SK-N-SH (cell line): ENCODE data around the gene RGS7. TPM values are rescaled to one million over a fixed set of nuclear protein-coding genes. Genes with fewer than 3 reads are reported as not detected.

Experiments used
- CTCF ChIA-PET: fragments of 300-600, 350-600 bp; formaldehyde crosslinking; extraction: SDS; loops from one replicate; lab custom pipeline; 2021; lab: Yijun Ruan, JAX
- POLR2A ChIA-PET: fragments of 350-600 bp; sonication (Branson Sonifier 250); formaldehyde crosslinking; extraction: SDS; loops from one replicate; lab custom pipeline; 2020; ENCODE audit warnings: antibody characterized with exemption, inconsistent platforms; lab: Yijun Ruan, JAX
- DNase-seq: peaks from one replicate; pipeline ENCODE4 v3.0.0; 2012
- H2AFZ ChIP-seq: fragments of 200-600 bp; sonication (generic); 2 replicates; pipeline ENCODE4 v1.8.1; 2016; ENCODE audit warnings: antibody characterized with exemption, mild to moderate bottlenecking, low read depth
- H3F3A ChIP-seq: fragments of 200-600 bp; sonication (generic); replicated peaks from 2 replicates; pipeline ENCODE3; 2016; ENCODE audit warnings: antibody characterized with exemption, mild to moderate bottlenecking; ENCODE audit not compliant: insufficient read depth
- H3K27ac ChIP-seq, 2 experiments: fragments of 200-500 bp in 1 of 2; fragments of 200-600 bp in 1 of 2; sonication (Bioruptor generic) in 1 of 2; sonication (generic), shearing (Covaris generic) in 1 of 2; 2 replicates each; pipeline versions ENCODE4 v1.5.1 to v1.6.1; 2014 to 2016; ENCODE audit warnings: low read depth in 2 of 2, inconsistent platforms in 1 of 2, low read length in 1 of 2, mild to moderate bottlenecking in 1 of 2, mixed read lengths in 1 of 2
- H3K27me3 ChIP-seq: fragments of 200-600 bp; sonication (generic), shearing (Covaris generic); 2 replicates; pipeline ENCODE4 v1.6.1; 2016; ENCODE audit warnings: mixed run types; ENCODE audit not compliant: insufficient read depth
- H3K36me3 ChIP-seq, 2 experiments: fragments of 200-500 bp in 1 of 2; fragments of 200-600 bp in 1 of 2; sonication (Bioruptor generic) in 1 of 2; sonication (generic) in 1 of 2; replicated peaks in 1 of 2; 2 replicates each; pipeline versions ENCODE3 to v1.5.1; 2014 to 2016; ENCODE audit warnings: low read length in 1 of 2, mild to moderate bottlenecking in 1 of 2; ENCODE audit not compliant: insufficient read depth in 2 of 2, control insufficient read depth in 1 of 2
- H3K4me1 ChIP-seq, 2 experiments: fragments of 200-500 bp in 1 of 2; fragments of 200-600 bp in 1 of 2; sonication (Bioruptor generic) in 1 of 2; sonication (generic), shearing (Covaris generic) in 1 of 2; 2 replicates each; pipeline versions ENCODE4 v1.5.1 to v1.6.1; 2014 to 2016; ENCODE audit warnings: low read depth in 1 of 2, low read length in 1 of 2, mixed run types in 1 of 2; ENCODE audit not compliant: insufficient read depth in 2 of 2, control insufficient read depth in 1 of 2
- H3K4me2 ChIP-seq: fragments of 200-600 bp; sonication (generic), shearing (Covaris generic); 2 replicates; pipeline ENCODE4 v1.6.1; 2017; ENCODE audit warnings: mixed run types
- H3K4me3 ChIP-seq, 2 experiments: fragments of 200-500 bp in 1 of 2; fragments of 200-600 bp in 1 of 2; sonication (Bioruptor generic) in 1 of 2; sonication (generic), shearing (Covaris generic) in 1 of 2; 2 replicates each; pipeline versions ENCODE4 v1.5.1 to v1.8.1; 2014 to 2016; ENCODE audit warnings: low read depth in 2 of 2, inconsistent platforms in 1 of 2, low read length in 1 of 2, mild to moderate bottlenecking in 1 of 2, mixed read lengths in 1 of 2, moderate library complexity in 1 of 2
- H3K79me2 ChIP-seq: fragments of 200-600 bp; sonication (generic); 2 replicates; pipeline ENCODE4 v1.8.1; 2017; ENCODE audit warnings: mild to moderate bottlenecking; ENCODE audit not compliant: insufficient read depth
- H3K9ac ChIP-seq: fragments of 200-600 bp; sonication (generic); 2 replicates; pipeline ENCODE4 v1.6.1; 2017; ENCODE audit warnings: mixed run types
- H3K9me2 ChIP-seq: fragments of 200-600 bp; sonication (generic); 2 replicates; pipeline ENCODE4 v1.6.1; 2017; ENCODE audit warnings: mixed run types
- H3K9me3 ChIP-seq: fragments of 200-600 bp; sonication (generic); 2 replicates; pipeline ENCODE4 v1.6.1; 2017; ENCODE audit warnings: mixed run types, mild to moderate bottlenecking, moderate library complexity
- H4K20me1 ChIP-seq: fragments of 200-600 bp; sonication (generic); 2 replicates; pipeline ENCODE4 v1.6.1; 2017; ENCODE audit warnings: mild to moderate bottlenecking, mixed run types; ENCODE audit not compliant: insufficient read depth
- ELF1 ChIP-seq: IDR thresholded peaks from 2 replicates; pipeline ENCODE4 v1.4.0; 2012
- EP300 ChIP-seq, 2 experiments: IDR thresholded peaks; 2 replicates each; pipeline versions ENCODE4 v1.4.0 to v1.6.1; 2012; ENCODE audit warnings: borderline replicate concordance in 1 of 2, low read depth in 1 of 2, low read length in 1 of 2
- FOSL2 ChIP-seq: IDR thresholded peaks from 2 replicates; pipeline ENCODE4 v1.4.0; 2012; ENCODE audit warnings: low read depth, mild to moderate bottlenecking, moderate library complexity, borderline replicate concordance
- FOXM1 ChIP-seq: IDR thresholded peaks from 2 replicates; pipeline ENCODE4 v1.4.0; 2012; ENCODE audit warnings: low read depth, mild to moderate bottlenecking
- GABPA ChIP-seq: IDR thresholded peaks from 2 replicates; pipeline ENCODE4 v1.4.0; 2012; ENCODE audit warnings: low read depth, mild to moderate bottlenecking
- GATA2 ChIP-seq: sonication (generic); formaldehyde crosslinking; IDR thresholded peaks from 2 replicates; pipeline ENCODE4 v1.5.0; 2020; ENCODE audit warnings: mild to moderate bottlenecking, missing genetic modification reagents
- NRF1 ChIP-seq: IDR thresholded peaks from 2 replicates; pipeline ENCODE4 v1.6.1; 2012; ENCODE audit warnings: low read depth, mild to moderate bottlenecking, low read length
- RAD21 ChIP-seq: IDR thresholded peaks from 2 replicates; pipeline ENCODE4 v1.6.1; 2012; ENCODE audit warnings: mild to moderate bottlenecking, low read length
- RCOR1 ChIP-seq: fragments of 150-350 bp; IDR thresholded peaks from 2 replicates; pipeline ENCODE4 v1.6.1; 2017; ENCODE audit warnings: antibody characterized with exemption, low read length
- REST ChIP-seq: IDR thresholded peaks from 2 replicates; pipeline ENCODE4 v1.6.1; 2012; ENCODE audit warnings: mild to moderate bottlenecking, low read depth, low read length, moderate library complexity
- RXRA ChIP-seq: IDR thresholded peaks from 2 replicates; pipeline ENCODE4 v1.4.0; 2012; ENCODE audit warnings: low read depth, mild to moderate bottlenecking, borderline replicate concordance
- USF1 ChIP-seq: IDR thresholded peaks from 2 replicates; pipeline ENCODE4 v1.4.0; 2012; ENCODE audit warnings: low read depth, borderline replicate concordance
- YY1 ChIP-seq: IDR thresholded peaks from 2 replicates; pipeline ENCODE4 v1.4.0; 2012; ENCODE audit warnings: low read depth, mild to moderate bottlenecking
- WGBS: methylation state at CpG from one replicate; pipeline ENCODE4 v1.1.6; 2017; ENCODE audit warnings: low lambda C conversion rate; 5-methylcytosine and 5-hydroxymethylcytosine counted together
- polyA plus RNA-seq, 3 experiments: library from polyadenylated mRNA; depleted of rRNA; stranded (reverse); fragments of >200 nt; gene quantifications; 2 replicates each; pipeline ENCODE4 v1.2.3, GENCODE V29; 2012
- TF ChIP-seq, protein P1 (sequence below): fragments of 150-350 bp; IDR thresholded peaks from 2 replicates; pipeline ENCODE4 v1.6.1; 2016; ENCODE audit warnings: mild to moderate bottlenecking, low read depth, low read length
- TF ChIP-seq, protein P2 (sequence below): IDR thresholded peaks from 2 replicates; pipeline ENCODE4 v1.4.0; 2012; ENCODE audit warnings: low read depth, borderline replicate concordance

RGS7 gene
- polyA plus RNA-seq, 1 of the 3 experiments (the other 2 are of a cell fraction): 0.36 TPM

GRCh38 chr1:240843798-240844197, 513.2 kb downstream of the RGS7 start:
- Histone ChIP-seq H3K79me2 (no peaks in the 10 kb centered on the region), H4K20me1 (no peaks in the 10 kb centered on the region), H2AFZ (peak overlapping the region; percentile 14; the same call in 1 of the 2 replicates), H3K9me2 (no peaks in the 10 kb centered on the region), H3K9me3 (no peaks in the 10 kb centered on the region), H3K36me3 (no peaks in the 10 kb centered on the region), H3K27me3 (no peaks in the 10 kb centered on the region), H3F3A (no peaks in the 10 kb centered on the region), H3K27ac (no peak overlapping the region), H3K4me3 (no peak overlapping the region), H3K4me1 (no peaks in the 10 kb centered on the region; a peak in 2 of 4 replicates), H3K4me2 (0 out of 2 replicates have a peak overlapping the region, but pooled peaks have one; percentile 29), H3K9ac (no peak overlapping the region)
- CTCF ChIA-PET: interaction anchor here (1.4 kb wide), 1 partner anchor 12 kb away, joined by 3 read pairs; no protein-coding TSS in a partner anchor
- DNase-seq: no peak
- POLR2A ChIA-PET: no interaction called here
- no peak for TF ChIP-seq RXRA
- TF ChIP-seq, protein P1, sequence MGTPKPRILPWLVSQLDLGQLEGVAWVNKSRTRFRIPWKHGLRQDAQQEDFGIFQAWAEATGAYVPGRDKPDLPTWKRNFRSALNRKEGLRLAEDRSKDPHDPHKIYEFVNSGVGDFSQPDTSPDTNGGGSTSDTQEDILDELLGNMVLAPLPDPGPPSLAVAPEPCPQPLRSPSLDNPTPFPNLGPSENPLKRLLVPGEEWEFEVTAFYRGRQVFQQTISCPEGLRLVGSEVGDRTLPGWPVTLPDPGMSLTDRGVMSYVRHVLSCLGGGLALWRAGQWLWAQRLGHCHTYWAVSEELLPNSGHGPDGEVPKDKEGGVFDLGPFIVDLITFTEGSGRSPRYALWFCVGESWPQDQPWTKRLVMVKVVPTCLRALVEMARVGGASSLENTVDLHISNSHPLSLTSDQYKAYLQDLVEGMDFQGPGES: no peak
- TF ChIP-seq, protein P2, sequence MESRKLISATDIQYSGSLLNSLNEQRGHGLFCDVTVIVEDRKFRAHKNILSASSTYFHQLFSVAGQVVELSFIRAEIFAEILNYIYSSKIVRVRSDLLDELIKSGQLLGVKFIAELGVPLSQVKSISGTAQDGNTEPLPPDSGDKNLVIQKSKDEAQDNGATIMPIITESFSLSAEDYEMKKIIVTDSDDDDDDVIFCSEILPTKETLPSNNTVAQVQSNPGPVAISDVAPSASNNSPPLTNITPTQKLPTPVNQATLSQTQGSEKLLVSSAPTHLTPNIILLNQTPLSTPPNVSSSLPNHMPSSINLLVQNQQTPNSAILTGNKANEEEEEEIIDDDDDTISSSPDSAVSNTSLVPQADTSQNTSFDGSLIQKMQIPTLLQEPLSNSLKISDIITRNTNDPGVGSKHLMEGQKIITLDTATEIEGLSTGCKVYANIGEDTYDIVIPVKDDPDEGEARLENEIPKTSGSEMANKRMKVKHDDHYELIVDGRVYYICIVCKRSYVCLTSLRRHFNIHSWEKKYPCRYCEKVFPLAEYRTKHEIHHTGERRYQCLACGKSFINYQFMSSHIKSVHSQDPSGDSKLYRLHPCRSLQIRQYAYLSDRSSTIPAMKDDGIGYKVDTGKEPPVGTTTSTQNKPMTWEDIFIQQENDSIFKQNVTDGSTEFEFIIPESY: no peak
- TF ChIP-seq RAD21: no peak
- TF ChIP-seq EP300 (IDR thresholded peaks at IDR 0.05; ENCODE audit: borderline replicate concordance in 1 of 2, low read depth in 1 of 2, low read length in 1 of 2): no peak
- no peak for TF ChIP-seq ELF1
- no peak for TF ChIP-seq NRF1
- TF ChIP-seq GABPA: no peak
- TF ChIP-seq FOSL2: no peak
- no peak for TF ChIP-seq REST
- TF ChIP-seq GATA2 (CRISPR knock-in tag): no peak
- no peak for TF ChIP-seq YY1
- no peak for TF ChIP-seq FOXM1
- TF ChIP-seq RCOR1: no peak
- no peak for TF ChIP-seq USF1
- 44% methylated on average over 3 of the region's 3 CpGs for WGBS
